Measurements from ENCODE around the gene BPTF.
A peak's percentile ranks its signal among the peaks of the same experiment; 100 is the strongest.
"Not testable (repeated sequence)": the region's sequence is repeated elsewhere in the genome, so short reads cannot be mapped to it uniquely, and the experiment has no call there.

Gene BPTF

GRCh38 chr17:67995570-67996263, 170.4 kb downstream of the BPTF start:
- Histone ChIP-seq H3K4me1 (ENCODE audit: control insufficient read depth in 5 of 5, insufficient read depth in 5 of 5, low read length in 5 of 5) (peaks cover 4 to 40% (median 30%) of the 10 kb centered on the region in 5 donors), H3K4me3 (ENCODE audit: low read depth in 1 of 5, low read length in 5 of 5) (peak overlapping the region; percentile 68 to 87 (median 79)), H3K9me3 (ENCODE audit: control insufficient read depth in 5 of 5, low read length in 5 of 5) (no peaks in the 10 kb centered on the region), H3K9ac (ENCODE audit: low read length in 5 of 5) (peak overlapping the region; percentile 0 to 74 (median 68)), H3K27me3 (ENCODE audit: control insufficient read depth in 5 of 5, insufficient read depth in 4 of 5, low read length in 5 of 5) (no peaks in the 10 kb centered on the region), H3K36me3 (ENCODE audit: control insufficient read depth in 5 of 5, insufficient read depth in 5 of 5, low read length in 5 of 5) (no peaks in the 10 kb centered on the region), H3K27ac (ENCODE audit: low read depth, low read length) (peak overlapping the region; percentile 91)

GRCh38 chr17:67996301-67997171, 171.2 kb downstream of the BPTF start, which contains the start of gene C17orf58:
Gene C17orf58, minus strand, starts transcription at chr17:67996469. Its CDS starts 271 bp downstream, at chr17:67996198.
- not testable (repeated sequence) for H3K27me3 ChIP-seq (ENCODE audit: control insufficient read depth in 5 of 5, insufficient read depth in 4 of 5, low read length in 5 of 5); H3K36me3 ChIP-seq (ENCODE audit: control insufficient read depth in 5 of 5, insufficient read depth in 5 of 5, low read length in 5 of 5); H3K9me3 ChIP-seq (ENCODE audit: control insufficient read depth in 5 of 5, low read length in 5 of 5)
- Histone ChIP-seq H3K27ac (ENCODE audit: low read depth, low read length) (peak within 1 kb of the TSS; percentile 91), H3K9ac (ENCODE audit: low read length in 5 of 5) (peak within 1 kb of the TSS; percentile 0 to 74 (median 68)), H3K4me3 (ENCODE audit: low read depth in 1 of 5, low read length in 5 of 5) (peak within 1 kb of the TSS; percentile 68 to 87 (median 79)), H3K4me1 (ENCODE audit: control insufficient read depth in 5 of 5, insufficient read depth in 5 of 5, low read length in 5 of 5) (peaks cover 4 to 40% (median 30%) of the 10 kb centered on the region in 5 donors)

GRCh38 chr17:67998466-67998865, 173.2 kb downstream of the BPTF start:
- no peaks in the 10 kb centered on the region for H3K9me3 ChIP-seq (ENCODE audit: control insufficient read depth in 5 of 5, low read length in 5 of 5)
- H3K4me3 ChIP-seq (ENCODE audit: low read depth in 1 of 5, low read length in 5 of 5), result no peak overlapping the region
- no peaks in the 10 kb centered on the region for H3K36me3 ChIP-seq (ENCODE audit: control insufficient read depth in 5 of 5, insufficient read depth in 5 of 5, low read length in 5 of 5)
- H3K27me3 ChIP-seq (ENCODE audit: control insufficient read depth in 5 of 5, insufficient read depth in 4 of 5, low read length in 5 of 5), result no peaks in the 10 kb centered on the region
- H3K4me1 ChIP-seq (ENCODE audit: control insufficient read depth in 5 of 5, insufficient read depth in 5 of 5, low read length in 5 of 5), result peaks cover 4 to 28% (median 24%) of the 10 kb centered on the region in 5 donors
- no peak overlapping the region for H3K9ac ChIP-seq (ENCODE audit: low read length in 5 of 5)
- no peak overlapping the region for H3K27ac ChIP-seq (ENCODE audit: low read depth, low read length)

- Histone ChIP-seq H3K4me1 (ENCODE audit: control insufficient read depth in 5 of 5, insufficient read depth in 5 of 5, low read length in 5 of 5) (peaks cover 4 to 23% (median 20%) of the 10 kb centered on the region in 5 donors), H3K9me3 (ENCODE audit: control insufficient read depth in 5 of 5, low read length in 5 of 5) (no peaks in the 10 kb centered on the region), H3K9ac (ENCODE audit: low read length in 5 of 5) (no peak overlapping the region), H3K4me3 (ENCODE audit: low read depth in 1 of 5, low read length in 5 of 5) (no peak overlapping the region), H3K27me3 (ENCODE audit: control insufficient read depth in 5 of 5, insufficient read depth in 4 of 5, low read length in 5 of 5) (no peaks in the 10 kb centered on the region), H3K27ac (ENCODE audit: low read depth, low read length) (no peak overlapping the region), H3K36me3 (ENCODE audit: control insufficient read depth in 5 of 5, insufficient read depth in 5 of 5, low read length in 5 of 5) (no peaks in the 10 kb centered on the region)
Measured at GRCh38 chr17:67999291-67999911, 174.1 kb downstream of the BPTF start.

GRCh38 chr17:68004201-68004600, 178.9 kb downstream of the BPTF start:
- peaks cover 0 to 6% (median 0%) of the 10 kb centered on the region in 5 donors for H3K4me1 ChIP-seq (ENCODE audit: control insufficient read depth in 5 of 5, insufficient read depth in 5 of 5, low read length in 5 of 5)
- H3K27me3 ChIP-seq (ENCODE audit: control insufficient read depth in 5 of 5, insufficient read depth in 4 of 5, low read length in 5 of 5), result no peaks in the 10 kb centered on the region
- no peak overlapping the region for H3K27ac ChIP-seq (ENCODE audit: low read depth, low read length)
- H3K9ac ChIP-seq (ENCODE audit: low read length in 5 of 5), result no peak overlapping the region
- no peaks in the 10 kb centered on the region for H3K9me3 ChIP-seq (ENCODE audit: control insufficient read depth in 5 of 5, low read length in 5 of 5)
- H3K36me3 ChIP-seq (ENCODE audit: control insufficient read depth in 5 of 5, insufficient read depth in 5 of 5, low read length in 5 of 5), result no peaks in the 10 kb centered on the region
- H3K4me3 ChIP-seq (ENCODE audit: low read depth in 1 of 5, low read length in 5 of 5), result no peak overlapping the region

- Histone ChIP-seq H3K9ac (ENCODE audit: low read length in 5 of 5) (no peak overlapping the region), H3K27me3 (ENCODE audit: control insufficient read depth in 5 of 5, insufficient read depth in 4 of 5, low read length in 5 of 5) (no peaks in the 10 kb centered on the region), H3K4me3 (ENCODE audit: low read depth in 1 of 5, low read length in 5 of 5) (no peak overlapping the region), H3K36me3 (ENCODE audit: control insufficient read depth in 5 of 5, insufficient read depth in 5 of 5, low read length in 5 of 5) (no peaks in the 10 kb centered on the region), H3K27ac (ENCODE audit: low read depth, low read length) (no peak overlapping the region), H3K4me1 (ENCODE audit: control insufficient read depth in 5 of 5, insufficient read depth in 5 of 5, low read length in 5 of 5) (peaks cover 0 to 6% (median 4%) of the 10 kb centered on the region in 5 donors), H3K9me3 (ENCODE audit: control insufficient read depth in 5 of 5, low read length in 5 of 5) (no peaks in the 10 kb centered on the region)
Measured at GRCh38 chr17:68006797-68007196, 181.5 kb downstream of the BPTF start.

GRCh38 chr17:68011199-68011665, 185.9 kb downstream of the BPTF start:
- no peaks in the 10 kb centered on the region for H3K27me3 ChIP-seq (ENCODE audit: control insufficient read depth in 5 of 5, insufficient read depth in 4 of 5, low read length in 5 of 5)
- no peak overlapping the region for H3K9ac ChIP-seq (ENCODE audit: low read length in 5 of 5)
- H3K27ac ChIP-seq (ENCODE audit: low read depth, low read length), result no peak overlapping the region
- H3K9me3 ChIP-seq (ENCODE audit: control insufficient read depth in 5 of 5, low read length in 5 of 5), result no peaks in the 10 kb centered on the region
- no peaks in the 10 kb centered on the region for H3K36me3 ChIP-seq (ENCODE audit: control insufficient read depth in 5 of 5, insufficient read depth in 5 of 5, low read length in 5 of 5)
- peak overlapping the region in 4 of 5 donors; percentile 32 to 59 (median 44) for H3K4me3 ChIP-seq (ENCODE audit: low read depth in 1 of 5, low read length in 5 of 5)
- peaks cover 0 to 6% (median 4%) of the 10 kb centered on the region in 5 donors for H3K4me1 ChIP-seq (ENCODE audit: control insufficient read depth in 5 of 5, insufficient read depth in 5 of 5, low read length in 5 of 5)

GRCh38 chr17:68013385-68013784, 188.1 kb downstream of the BPTF start:
- H3K9me3 ChIP-seq (ENCODE audit: control insufficient read depth in 5 of 5, low read length in 5 of 5), result no peaks in the 10 kb centered on the region
- H3K27ac ChIP-seq (ENCODE audit: low read depth, low read length), result no peak overlapping the region
- no peaks in the 10 kb centered on the region for H3K27me3 ChIP-seq (ENCODE audit: control insufficient read depth in 5 of 5, insufficient read depth in 4 of 5, low read length in 5 of 5)
- H3K4me1 ChIP-seq (ENCODE audit: control insufficient read depth in 5 of 5, insufficient read depth in 5 of 5, low read length in 5 of 5), result peaks cover 0 to 4% (median 4%) of the 10 kb centered on the region in 5 donors
- H3K36me3 ChIP-seq (ENCODE audit: control insufficient read depth in 5 of 5, insufficient read depth in 5 of 5, low read length in 5 of 5), result no peaks in the 10 kb centered on the region
- no peak overlapping the region for H3K4me3 ChIP-seq (ENCODE audit: low read depth in 1 of 5, low read length in 5 of 5)
- H3K9ac ChIP-seq (ENCODE audit: low read length in 5 of 5), result no peak overlapping the region

- Histone ChIP-seq H3K27ac (ENCODE audit: low read depth, low read length) (no peak overlapping the region), H3K9ac (ENCODE audit: low read length in 5 of 5) (no peak overlapping the region), H3K36me3 (ENCODE audit: control insufficient read depth in 5 of 5, insufficient read depth in 5 of 5, low read length in 5 of 5) (no peaks in the 10 kb centered on the region), H3K4me3 (ENCODE audit: low read depth in 1 of 5, low read length in 5 of 5) (no peak overlapping the region), H3K9me3 (ENCODE audit: control insufficient read depth in 5 of 5, low read length in 5 of 5) (no peaks in the 10 kb centered on the region), H3K27me3 (ENCODE audit: control insufficient read depth in 5 of 5, insufficient read depth in 4 of 5, low read length in 5 of 5) (no peaks in the 10 kb centered on the region), H3K4me1 (ENCODE audit: control insufficient read depth in 5 of 5, insufficient read depth in 5 of 5, low read length in 5 of 5) (peaks cover 2 to 6% (median 5%) of the 10 kb centered on the region in 5 donors)
Measured at GRCh38 chr17:68015081-68015723, 189.9 kb downstream of the BPTF start.

All from subcutaneous abdominal adipose tissue (tissue), 5 donors.